Caki2 (cell line): ENCODE data around the gene LCN6. TPM values are rescaled to one million over a fixed set of nuclear protein-coding genes. Genes with fewer than 3 reads are reported as not detected.

Experiments used
- DNase-seq: peaks from one replicate; pipeline ENCODE4 v3.0.0-alpha.2; 2015; ENCODE audit warnings: low read depth
- in situ Hi-C: cut with HindIII; loops from 2 replicates; pipeline ENCODE4 v1.10.0; 2016; ENCODE audit warnings: low sequenced_read_pairs, low pct_unique_long_range_greater_than_20kb, mixed read lengths
- total RNA-seq: library from RNA; depleted of rRNA; stranded (reverse); fragments of >200 nt; shearing (Covaris generic); gene quantifications from 2 replicates; pipeline ENCODE4 v1.2.3, GENCODE V29; 2014; ENCODE audit warnings: low replicate concordance

LCN6 gene
- total RNA-seq, 1 experiment from 2014 or later = not detected

GRCh38 chr9:136750526-136750925 is 2.2 kb upstream of the LCN6 start:
- no peak for DNase-seq
- in situ Hi-C loops = no loop called here

DNA sequence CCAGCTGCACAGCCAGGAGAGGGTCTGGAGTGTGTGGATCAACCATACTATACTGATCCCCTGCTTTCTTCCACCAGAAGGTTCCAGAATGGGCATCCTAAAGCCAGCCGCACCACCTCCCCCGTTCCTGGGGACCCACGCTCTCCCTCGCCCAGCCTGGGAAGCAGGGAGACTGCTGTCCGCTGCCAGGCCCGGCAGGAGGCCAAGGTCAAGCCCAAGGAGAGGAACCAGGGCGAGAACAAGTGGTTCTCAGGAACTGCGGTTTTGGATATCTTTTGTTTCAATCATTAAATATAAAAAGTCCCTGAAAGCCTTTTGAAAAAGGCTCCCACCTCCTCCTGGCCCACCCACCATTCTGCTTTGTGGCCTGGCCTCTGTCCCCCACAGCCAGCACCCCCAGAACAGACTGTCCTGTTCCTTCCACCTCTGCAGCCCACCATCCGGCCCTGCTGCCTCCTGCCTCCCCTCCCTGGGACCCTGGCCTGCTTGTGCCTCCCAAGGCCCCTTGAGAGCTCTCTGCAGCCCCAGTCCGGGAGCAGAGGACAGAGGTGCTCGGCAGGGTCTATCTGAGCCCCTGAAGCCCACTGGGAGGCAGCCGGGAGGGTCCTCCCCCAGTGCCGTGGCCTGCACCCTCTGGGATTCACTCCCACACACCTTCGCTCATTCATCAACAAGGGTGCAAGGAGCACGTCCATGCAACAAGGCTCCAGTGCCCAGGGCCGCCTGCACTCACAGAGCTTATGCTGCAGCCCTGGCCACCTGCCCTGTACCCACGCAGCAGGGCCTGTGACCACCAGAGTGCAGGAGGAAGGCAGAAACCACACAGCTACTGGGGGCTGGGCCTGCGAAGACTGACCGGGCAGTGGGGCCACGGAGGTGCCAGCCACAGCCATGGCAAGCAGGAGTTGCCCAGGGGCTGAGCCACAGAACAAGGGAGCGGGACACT is 614 bp upstream of the LCN6 start:
- in situ Hi-C loops = no loop called here
- no peak for DNase-seq

- in situ Hi-C loops = no loop called here
- DNase-seq = no peak
Observed at GRCh38 chr9:136747161-136748060, 914 bp downstream of the LCN6 start.

DNA sequence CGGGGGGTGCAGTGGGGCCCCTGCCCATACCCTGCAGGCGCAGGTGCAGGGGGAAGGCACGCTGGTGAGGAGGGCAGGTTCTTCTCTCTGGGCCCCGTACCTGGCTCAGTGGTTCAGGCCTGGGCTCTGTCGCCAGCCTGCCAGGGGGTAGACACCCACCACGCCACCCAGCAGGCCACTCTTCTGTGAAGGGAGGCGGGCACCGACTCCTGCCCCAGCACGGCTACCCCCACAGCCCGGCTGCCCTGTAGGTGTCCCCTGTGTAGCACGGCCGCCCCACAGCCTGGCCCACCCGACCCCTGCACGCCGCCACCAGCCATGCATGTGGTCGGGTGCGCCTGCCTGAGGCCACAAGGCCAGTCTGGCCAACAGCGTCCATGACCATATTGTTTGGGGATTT is 1.7 kb downstream of the LCN6 start:
- in situ Hi-C loops = no loop called here

DNA sequence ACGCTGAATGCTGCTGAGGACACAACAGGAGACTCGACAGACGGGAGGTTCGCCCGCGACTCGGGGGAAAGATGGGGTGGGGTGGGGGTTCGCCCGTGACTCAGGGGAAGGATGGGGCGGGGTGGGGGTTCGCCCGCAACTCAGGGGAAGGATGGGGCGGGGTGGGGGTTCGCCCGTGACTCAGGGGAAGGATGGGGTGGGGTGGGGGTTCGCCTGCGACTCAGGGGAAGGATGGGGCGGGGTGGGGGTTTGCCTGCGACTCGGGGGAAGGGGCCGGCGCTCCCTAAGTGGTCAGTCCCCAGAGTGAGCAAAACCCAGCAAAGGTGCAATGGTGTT is 2.2 kb downstream of the LCN6 start:
- in situ Hi-C loops = no loop called here
- no peak for DNase-seq

More for the DNA sequence above, 1.7 kb downstream of the LCN6 start:
- DNase-seq = no peak

DNA sequence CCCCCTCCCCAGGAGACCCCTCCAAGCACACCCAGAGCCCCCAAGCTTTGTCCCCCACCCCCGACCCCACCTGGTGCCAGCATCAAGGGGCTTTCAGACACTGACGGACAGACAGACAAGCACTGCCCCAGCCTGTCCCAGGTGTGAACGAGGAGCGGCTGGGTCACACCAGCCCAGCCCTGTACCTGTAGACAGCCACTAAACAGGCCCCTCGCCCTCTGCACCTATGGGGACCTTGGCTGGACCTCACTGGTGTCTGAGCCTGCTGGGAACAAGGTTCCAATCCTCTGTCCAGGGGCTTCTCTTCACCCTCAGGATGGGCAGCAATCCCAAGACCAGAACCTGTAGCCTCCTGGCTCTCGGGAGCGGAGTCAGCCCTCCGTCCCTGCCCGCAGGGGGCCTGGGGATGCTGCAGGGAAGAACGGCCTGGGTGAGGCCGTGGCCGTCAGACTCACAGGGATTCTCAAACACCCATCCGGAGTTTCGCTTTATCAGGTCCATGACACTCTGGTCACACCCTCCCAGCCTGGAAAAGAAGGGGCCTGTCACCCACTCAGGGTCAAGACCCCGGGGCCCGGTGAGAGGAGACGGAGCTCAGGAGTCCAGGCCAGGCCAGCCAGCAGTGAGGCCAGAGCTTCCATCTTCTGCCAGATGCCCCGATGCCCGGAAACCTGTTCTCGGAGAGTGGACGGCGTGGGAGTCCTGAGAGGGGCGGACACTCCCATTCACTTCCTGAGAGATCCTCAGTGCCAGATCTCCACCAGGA is 2.8 kb downstream of the LCN6 start:
- DNase-seq = no peak
- in situ Hi-C loops = no loop called here

DNA sequence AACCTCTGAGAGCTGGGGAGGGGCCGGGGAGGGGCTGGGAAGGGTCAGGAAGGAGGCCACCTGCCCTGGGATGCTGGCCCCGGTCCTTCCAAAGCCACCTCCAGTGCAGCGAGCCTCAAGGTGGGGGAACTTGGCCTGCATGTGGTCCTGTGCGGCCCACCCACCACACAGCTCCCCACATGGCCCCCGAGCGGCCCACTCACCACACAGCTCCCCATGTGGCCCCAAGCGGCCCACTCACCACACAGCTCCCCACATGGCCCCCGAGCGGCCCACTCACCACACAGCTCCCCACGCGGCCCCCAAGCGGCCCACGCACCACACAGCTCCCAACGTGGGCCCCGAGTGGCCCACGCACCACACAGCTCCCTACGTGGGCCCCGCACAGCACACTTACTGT is 3.6 kb downstream of the LCN6 start:
- in situ Hi-C loops = no loop called here

GRCh38 chr9:136743639-136744211 is 4.6 kb downstream of the LCN6 start:
- in situ Hi-C loops = no loop called here
- DNase-seq = no peak

More for the DNA sequence above, 3.6 kb downstream of the LCN6 start:
- no peak for DNase-seq

DNA sequence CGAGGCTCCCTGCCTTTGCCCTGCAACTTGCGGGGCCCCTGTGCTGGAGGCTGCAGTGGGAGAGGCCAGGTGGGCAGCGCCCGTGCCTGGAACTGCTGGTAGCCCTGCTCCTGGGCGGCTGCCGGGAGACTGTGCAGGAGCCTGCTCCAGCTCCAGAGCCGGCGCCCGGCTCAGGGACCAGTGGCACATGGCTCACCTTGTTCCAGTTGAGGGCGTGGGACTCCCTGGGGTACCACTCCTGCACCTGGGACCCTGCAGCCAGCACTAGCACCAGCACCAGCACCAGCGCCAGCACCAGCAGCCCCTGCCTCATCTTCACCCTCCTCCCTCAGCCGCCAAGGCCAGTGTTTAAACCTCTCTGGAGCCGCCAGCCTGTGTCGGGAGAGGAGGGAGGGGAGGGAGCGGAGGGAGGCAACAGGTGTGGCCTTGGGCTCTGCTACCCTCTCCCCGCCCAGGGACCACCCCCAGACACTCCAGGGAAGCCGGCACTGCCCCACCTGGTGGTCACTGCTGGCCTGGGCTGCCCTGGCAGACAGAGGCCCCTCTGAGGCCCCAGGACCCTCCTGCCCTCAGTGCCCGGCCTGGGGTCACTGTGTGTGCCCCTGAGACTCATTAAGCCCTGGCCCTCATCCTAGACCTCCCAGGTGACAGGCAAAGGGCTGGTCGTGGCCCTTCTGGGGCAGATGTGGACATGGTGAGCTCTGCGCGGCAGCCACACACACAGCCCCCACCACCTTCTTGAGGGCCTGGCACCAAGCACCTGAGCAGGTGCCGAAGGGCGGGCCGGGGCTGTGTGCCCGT is 5.5 kb downstream of the LCN6 start, which contains the start of gene LCN10:
Gene LCN10, minus strand, starts transcription at position 350 of the 801 bp plus-strand sequence. Its CDS starts 37 bp downstream, at position 313.
- no peak for DNase-seq
- in situ Hi-C loops = no loop called here

DNA sequence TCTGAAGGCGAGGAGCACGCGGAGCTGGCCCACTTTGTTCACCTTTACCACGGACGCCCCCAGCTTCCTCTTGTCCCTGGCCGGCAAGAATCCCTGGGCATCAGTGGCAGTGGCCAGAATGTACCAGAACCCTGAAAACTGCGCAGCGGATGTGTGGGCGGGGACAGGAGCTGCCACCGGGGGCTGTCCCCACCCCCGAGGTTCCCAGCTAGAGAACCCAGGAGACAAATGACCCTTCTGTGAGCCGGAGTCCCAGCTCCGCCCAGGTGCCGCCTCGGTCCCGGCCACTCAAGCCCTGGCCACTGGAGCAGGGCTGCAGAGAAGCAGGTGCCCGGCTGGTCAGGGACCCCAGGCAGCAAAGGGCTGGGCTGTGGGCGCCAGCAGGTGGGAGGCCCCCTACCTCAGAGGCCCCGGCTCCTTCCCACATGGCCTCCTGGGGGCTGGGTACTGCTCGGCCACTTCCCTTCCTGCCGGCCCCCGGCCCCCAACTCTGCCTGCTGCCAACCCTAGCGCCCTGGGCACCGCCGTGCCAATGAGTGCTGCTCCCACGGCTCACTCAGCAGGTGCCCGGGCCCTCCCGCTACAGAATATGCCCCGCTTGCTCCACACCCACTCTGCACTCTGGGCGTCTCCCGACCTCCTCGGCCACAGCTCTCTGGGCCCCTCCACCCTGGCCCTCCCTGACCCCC is 6.3 kb downstream of the LCN6 start:
- DNase-seq = no peak
- in situ Hi-C loops = no loop called here

GRCh38 chr9:136740971-136741882 is 7.1 kb downstream of the LCN6 start:
- in situ Hi-C loops = no loop called here
- DNase-seq = no peak

GRCh38 chr9:136740491-136740890 is 7.8 kb downstream of the LCN6 start:
- no peak for DNase-seq
- in situ Hi-C loops = no loop called here

DNA sequence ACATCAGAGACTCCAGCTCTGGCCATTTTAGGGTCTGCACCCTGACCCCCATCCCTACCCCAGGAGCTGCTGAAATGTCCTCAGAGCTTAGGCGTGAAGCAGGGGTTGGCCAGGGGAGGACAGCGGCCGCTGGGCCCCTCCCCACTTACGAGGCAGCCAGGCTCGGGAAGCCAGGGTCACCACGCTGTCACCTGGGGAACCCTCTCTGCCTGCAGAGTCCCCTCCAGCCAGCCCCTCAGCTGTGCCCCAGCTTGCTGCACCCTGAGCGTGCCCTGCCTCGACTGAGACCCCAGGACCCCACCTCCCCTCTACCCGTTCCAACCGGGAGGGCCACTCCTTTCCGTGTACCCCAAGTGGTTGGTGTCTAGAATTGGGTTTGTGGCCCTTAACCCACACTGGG is 8.3 kb downstream of the LCN6 start:
- in situ Hi-C loops = no loop called here

GRCh38 chr9:136739509-136739908 is 8.8 kb downstream of the LCN6 start:
- in situ Hi-C loops = no loop called here
- no peak for DNase-seq

More for the DNA sequence above, 8.3 kb downstream of the LCN6 start:
- no peak for DNase-seq

- DNase-seq = no peak
- in situ Hi-C loops = no loop called here
Observed at GRCh38 chr9:136738960-136739359, 9.4 kb downstream of the LCN6 start.
